Effector memory CD8-positive, alpha-beta T cell (primary cell): ENCODE data around the gene ATXN1.

Source experiments
- ATAC-seq: fragments of 150-1000 bp; cut with Tn5 transposase; replicated peaks from 2 replicates; pipeline ENCODE4 v1.10.0; 2021; ENCODE audit warnings: mild to moderate bottlenecking, moderate library complexity
- DNase-seq, 3 experiments: peaks; one replicate each; pipeline ENCODE4 v3.0.0; 2021
- H3K27ac Mint-ChIP-seq, 2 donors: one replicate each; pipeline ENCODE4 v1.8.0; 2022; ENCODE audit warnings: mild to moderate bottlenecking in 2 of 2, mixed read lengths in 2 of 2, moderate library complexity in 2 of 2
- H3K27me3 Mint-ChIP-seq, 2 donors: one replicate each; pipeline ENCODE4 v1.8.0; 2022; ENCODE audit warnings: mixed read lengths in 2 of 2
- H3K36me3 Mint-ChIP-seq: one replicate; pipeline ENCODE4 v1.8.0; 2022; ENCODE audit warnings: mild to moderate bottlenecking, moderate library complexity, mixed read lengths; ENCODE audit not compliant: insufficient read depth
- H3K4me1 Mint-ChIP-seq, 2 donors: one replicate each; pipeline ENCODE4 v1.8.0; 2022; ENCODE audit warnings: low read depth in 2 of 2, mixed read lengths in 2 of 2
- H3K4me3 Mint-ChIP-seq, 2 donors: one replicate each; pipeline ENCODE4 v1.8.0; 2022; ENCODE audit warnings: mild to moderate bottlenecking in 2 of 2, mixed read lengths in 2 of 2, moderate library complexity in 2 of 2
- H3K9me3 Mint-ChIP-seq, 2 donors: one replicate each; pipeline ENCODE4 v1.8.0; 2022; ENCODE audit warnings: mixed read lengths in 2 of 2

ATXN1 gene

DNA sequence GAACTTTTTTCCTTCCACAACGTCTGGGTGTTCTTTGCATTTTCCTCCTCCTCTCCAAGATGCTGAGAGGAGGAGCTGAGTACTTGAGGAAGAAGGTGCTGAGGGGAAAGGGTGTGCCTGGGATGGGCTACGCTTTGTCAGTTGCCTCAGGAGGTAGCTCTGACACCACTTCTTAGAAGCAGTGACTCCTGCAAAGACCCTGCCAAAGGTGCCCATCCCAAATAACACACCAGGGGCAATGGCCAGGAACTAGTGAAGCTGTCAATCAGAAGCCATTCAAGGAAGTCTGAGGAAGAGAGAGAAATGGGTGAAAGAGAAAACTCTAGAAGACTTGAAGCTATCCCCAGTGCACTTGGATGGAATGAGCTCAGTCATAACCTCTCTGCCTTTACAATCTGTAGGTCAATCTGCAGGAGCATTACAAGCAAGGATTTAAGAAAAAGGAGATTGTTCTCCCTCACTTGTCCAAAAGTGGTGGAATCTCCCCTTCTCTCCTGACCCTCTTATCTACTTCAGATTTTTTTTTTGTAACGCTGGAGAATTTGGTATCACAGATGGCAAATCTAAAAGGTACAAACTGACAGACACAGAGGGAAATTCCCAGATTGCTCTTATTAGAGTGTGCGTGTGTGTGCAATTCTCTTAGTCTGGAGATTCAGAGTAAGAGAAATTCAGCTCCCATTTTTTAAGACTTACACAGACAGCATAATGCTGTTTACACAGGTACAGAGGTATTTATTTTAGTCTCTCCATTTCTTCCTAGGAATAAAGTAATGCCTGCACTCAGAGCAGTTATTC lies 280.3 kb downstream of the ATXN1 start:
- Mint-ChIP-seq H3K4me1 (peaks cover 38 to 72% of the 10 kb centered on the region in 2 donors), H3K4me3 (peak overlapping the region; percentile 26 to 50), H3K27ac (peak overlapping the region; percentile 80 to 98), H3K27me3 (no peaks in the 10 kb centered on the region), H3K9me3 (no peaks in the 10 kb centered on the region), H3K36me3 (peaks cover 31% of the 10 kb centered on the region)
- no peak for DNase-seq
- peak; percentile 14 for ATAC-seq

DNA sequence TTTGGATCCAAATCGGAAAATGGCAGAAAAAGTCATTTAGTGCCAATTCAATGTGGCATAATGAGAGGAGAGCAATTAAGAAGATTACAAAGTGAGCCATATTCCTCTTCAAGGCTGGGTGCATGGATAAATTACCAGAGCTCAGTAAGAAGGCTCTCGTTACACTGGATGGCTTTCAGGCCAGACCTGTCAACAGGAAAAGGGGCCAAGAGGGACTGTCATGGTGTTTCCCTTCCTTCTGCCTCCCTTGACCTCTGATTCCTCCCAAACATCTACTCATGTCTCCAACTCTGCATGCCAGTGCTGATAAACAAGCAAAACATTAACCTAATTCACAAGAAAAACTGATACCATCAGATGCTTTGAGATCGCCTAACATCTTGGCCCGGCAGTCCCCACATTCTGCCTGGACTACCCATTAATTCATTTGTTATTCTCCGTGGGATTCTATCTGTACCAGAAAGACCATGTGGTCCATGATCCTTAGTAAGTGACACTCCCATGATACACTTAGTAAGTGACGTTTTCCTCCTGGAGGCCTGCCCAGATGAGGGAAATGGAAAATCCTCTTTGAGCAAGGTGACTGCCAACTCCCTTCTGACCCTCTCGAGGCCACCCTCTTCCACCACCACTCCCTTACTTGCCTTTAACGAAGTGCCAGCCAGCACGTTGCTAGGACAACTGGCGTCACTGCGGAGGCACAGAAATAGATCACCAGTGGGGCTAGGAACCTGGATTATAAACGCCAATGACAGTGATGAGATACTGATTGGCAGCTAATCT lies 283.7 kb downstream of the ATXN1 start:
- H3K27ac Mint-ChIP-seq, result peak overlapping the region; percentile 16 to 53
- ATAC-seq (no peak), DNase-seq (no peak)
- H3K4me1 Mint-ChIP-seq, result peaks cover 37 to 58% of the 10 kb centered on the region in 2 donors
- H3K27me3 Mint-ChIP-seq, result no peaks in the 10 kb centered on the region
- H3K4me3 Mint-ChIP-seq, result no peak overlapping the region
- H3K36me3 Mint-ChIP-seq, result peaks cover 12% of the 10 kb centered on the region
- H3K9me3 Mint-ChIP-seq, result no peaks in the 10 kb centered on the region

DNA sequence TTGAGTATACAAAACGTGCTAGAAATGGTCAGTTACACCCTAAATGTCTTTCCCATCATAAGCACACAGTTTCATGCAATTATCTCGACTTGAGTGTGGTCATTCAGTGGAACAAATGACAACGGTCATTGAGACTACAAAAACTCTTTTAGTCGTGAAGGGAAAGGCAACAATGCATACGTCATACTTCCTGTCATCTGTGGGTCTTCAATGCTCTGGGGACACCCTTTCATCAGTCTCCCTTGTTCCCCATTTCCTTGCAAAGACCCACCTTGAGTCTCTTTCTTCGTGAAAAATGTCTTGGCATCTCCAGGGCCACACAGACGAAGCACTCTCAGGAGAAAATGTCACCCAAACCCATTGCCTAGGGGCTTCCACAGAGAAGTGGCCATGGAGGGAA lies 284.4 kb downstream of the ATXN1 start:
- DNase-seq, result no peak
- Mint-ChIP-seq H3K4me1 (peaks cover 36 to 58% of the 10 kb centered on the region in 2 donors), H3K27ac (peak overlapping the region; percentile 16 to 53), H3K27me3 (no peaks in the 10 kb centered on the region), H3K36me3 (peaks cover 11% of the 10 kb centered on the region), H3K9me3 (no peaks in the 10 kb centered on the region), H3K4me3 (no peak overlapping the region)
- ATAC-seq, result no peak

DNA sequence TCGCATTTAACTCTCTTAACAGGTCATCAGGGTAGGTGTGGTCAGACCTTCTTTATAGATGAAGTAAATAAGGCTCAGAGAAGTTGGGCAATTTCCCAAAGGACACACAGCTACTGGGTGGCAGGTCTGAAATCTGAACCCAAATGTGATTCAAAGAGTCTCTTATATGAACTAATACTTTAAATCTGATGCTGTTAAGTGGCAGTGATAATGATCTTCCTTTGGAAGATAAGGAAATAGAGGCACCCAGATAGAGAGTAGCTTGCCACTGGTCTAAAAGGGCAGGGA lies 285.8 kb downstream of the ATXN1 start:
- H3K36me3 Mint-ChIP-seq, result peaks cover 3% of the 10 kb centered on the region
- ATAC-seq, result no peak
- no peaks in the 10 kb centered on the region for H3K27me3 Mint-ChIP-seq
- H3K9me3 Mint-ChIP-seq, result no peaks in the 10 kb centered on the region
- no peak for DNase-seq
- peak overlapping the region in 1 of 2 donors; percentile 85 for H3K27ac Mint-ChIP-seq
- H3K4me3 Mint-ChIP-seq, result no peak overlapping the region
- H3K4me1 Mint-ChIP-seq, result peaks cover 32 to 58% of the 10 kb centered on the region in 2 donors

DNA sequence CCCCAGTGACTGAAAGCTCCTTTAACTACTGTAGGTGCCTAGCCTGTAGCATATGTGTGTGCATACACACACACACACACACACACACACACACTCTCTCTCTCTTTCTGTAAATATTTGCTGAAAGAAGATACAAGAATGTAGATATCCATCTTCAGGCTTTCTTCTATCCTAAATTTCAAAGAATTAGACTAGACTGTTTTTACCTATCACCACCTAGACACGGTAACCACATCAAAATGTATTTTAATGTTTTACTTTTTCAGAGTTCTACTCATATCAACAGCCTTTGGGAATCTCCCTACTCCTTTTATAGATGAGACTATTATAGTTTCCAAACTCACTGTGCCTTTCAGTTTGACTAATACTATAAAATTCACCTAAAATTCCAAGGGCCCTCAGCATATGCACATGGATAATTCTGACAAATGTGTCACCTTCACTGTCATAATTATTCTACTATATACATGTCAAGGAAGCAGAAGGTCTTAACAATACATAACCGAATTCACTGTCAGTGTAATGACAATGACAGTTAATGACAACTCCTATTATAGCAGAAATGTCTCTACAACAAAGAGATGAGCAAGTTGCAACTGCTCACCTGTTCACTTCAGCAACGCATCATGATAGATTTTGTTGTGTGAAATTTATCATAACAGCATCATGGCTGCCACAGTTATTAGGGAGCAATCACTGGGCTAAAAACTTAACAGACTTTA lies 286.3 kb downstream of the ATXN1 start:
- Mint-ChIP-seq H3K27ac (peak overlapping the region; percentile 75 to 85), H3K4me3 (peak overlapping the region in 1 of 2 donors; percentile 44), H3K36me3 (peaks cover 7% of the 10 kb centered on the region), H3K4me1 (peaks cover 30 to 55% of the 10 kb centered on the region in 2 donors), H3K27me3 (no peaks in the 10 kb centered on the region), H3K9me3 (no peaks in the 10 kb centered on the region)
- peak; percentile 37 for ATAC-seq
- no peak for DNase-seq

DNA sequence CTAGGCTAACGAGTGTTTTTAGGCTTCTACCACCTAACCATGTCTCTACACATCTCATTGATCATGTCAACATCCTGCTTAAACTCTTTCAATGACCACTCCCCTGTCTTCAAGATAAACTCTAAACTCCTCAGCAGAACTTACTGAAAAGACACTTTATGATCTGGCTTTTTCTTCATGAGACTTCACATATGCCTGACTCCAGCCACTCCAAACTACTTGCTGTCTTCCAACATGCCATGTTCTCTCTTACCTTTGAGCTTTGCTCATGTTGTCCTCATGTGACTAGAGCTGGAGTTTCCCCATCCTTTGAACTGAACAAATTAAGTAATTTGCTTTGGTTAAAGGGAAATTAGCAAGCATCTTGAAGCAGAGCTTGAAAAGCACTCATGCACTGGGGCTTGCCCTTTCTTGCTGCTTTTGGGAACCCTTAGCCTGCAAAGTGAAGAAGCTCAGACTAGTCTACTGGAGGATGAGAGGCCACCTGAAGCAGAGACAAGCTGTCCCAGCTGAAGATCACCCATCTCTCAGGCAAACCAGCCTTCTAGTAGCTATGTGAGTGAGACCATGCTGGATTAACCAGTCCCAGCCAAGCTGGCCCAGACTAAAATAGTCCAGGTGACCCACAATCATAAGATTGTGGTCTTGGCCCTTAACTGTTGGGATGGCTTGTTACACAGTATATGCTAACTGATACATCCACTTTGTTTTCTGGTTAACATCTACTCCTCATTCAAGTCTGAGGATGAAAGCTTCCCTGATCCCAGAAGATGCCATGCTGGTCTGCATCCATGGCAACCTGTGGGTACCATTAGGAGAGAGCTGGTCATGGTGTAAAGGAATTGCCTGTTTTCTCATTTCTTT lies 287.1 kb downstream of the ATXN1 start:
- H3K27ac Mint-ChIP-seq, result peak overlapping the region; percentile 75 to 85
- DNase-seq (no peak), ATAC-seq (peak; percentile 36)
- no peaks in the 10 kb centered on the region for H3K9me3 Mint-ChIP-seq
- peak overlapping the region in 1 of 2 donors; percentile 70 for H3K4me3 Mint-ChIP-seq
- peaks cover 7% of the 10 kb centered on the region for H3K36me3 Mint-ChIP-seq
- H3K27me3 Mint-ChIP-seq, result no peaks in the 10 kb centered on the region
- peaks cover 33 to 59% of the 10 kb centered on the region in 2 donors for H3K4me1 Mint-ChIP-seq

DNA sequence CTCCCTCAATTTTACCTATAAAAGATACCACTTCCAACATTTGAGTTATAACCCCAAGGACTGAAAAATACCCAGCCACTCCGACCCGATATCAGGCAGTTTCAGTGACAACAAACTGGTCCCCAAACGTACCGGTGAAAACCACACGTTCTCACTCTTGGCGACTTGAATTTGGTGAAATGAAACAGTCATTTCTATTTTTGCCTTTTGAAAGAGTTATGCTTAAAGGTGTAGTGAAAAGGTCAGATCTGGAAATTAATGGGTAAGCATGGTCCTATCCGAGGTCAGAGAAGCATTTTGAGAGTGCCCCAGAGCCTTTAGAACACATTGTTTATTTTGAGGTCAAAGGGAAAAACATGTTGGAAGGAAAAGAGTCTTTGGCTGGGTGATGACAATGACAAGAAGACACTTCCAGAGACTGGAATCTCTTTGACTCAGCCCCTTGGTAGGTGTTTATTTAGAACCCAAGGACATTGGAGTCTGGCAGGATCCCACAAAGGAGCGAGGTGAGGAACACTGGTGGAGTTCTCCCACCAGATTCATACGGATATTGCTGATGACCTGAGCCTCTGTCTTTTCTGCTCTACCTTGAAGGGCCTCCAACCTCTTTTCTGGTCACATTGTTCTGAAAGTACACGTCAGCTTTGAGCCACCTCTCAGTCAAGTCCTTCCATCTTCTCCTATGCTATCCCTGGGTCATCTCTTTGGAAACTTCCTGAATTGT lies 287.9 kb downstream of the ATXN1 start:
- ATAC-seq (peak; percentile 45), DNase-seq (peak in 1 of 3 experiments; percentile 22)
- Mint-ChIP-seq H3K27me3 (no peaks in the 10 kb centered on the region), H3K9me3 (no peaks in the 10 kb centered on the region), H3K4me3 (peak overlapping the region; percentile 22 to 70), H3K27ac (peak overlapping the region; percentile 49 to 85), H3K4me1 (peaks cover 36 to 62% of the 10 kb centered on the region in 2 donors), H3K36me3 (peaks cover 4% of the 10 kb centered on the region)

DNA sequence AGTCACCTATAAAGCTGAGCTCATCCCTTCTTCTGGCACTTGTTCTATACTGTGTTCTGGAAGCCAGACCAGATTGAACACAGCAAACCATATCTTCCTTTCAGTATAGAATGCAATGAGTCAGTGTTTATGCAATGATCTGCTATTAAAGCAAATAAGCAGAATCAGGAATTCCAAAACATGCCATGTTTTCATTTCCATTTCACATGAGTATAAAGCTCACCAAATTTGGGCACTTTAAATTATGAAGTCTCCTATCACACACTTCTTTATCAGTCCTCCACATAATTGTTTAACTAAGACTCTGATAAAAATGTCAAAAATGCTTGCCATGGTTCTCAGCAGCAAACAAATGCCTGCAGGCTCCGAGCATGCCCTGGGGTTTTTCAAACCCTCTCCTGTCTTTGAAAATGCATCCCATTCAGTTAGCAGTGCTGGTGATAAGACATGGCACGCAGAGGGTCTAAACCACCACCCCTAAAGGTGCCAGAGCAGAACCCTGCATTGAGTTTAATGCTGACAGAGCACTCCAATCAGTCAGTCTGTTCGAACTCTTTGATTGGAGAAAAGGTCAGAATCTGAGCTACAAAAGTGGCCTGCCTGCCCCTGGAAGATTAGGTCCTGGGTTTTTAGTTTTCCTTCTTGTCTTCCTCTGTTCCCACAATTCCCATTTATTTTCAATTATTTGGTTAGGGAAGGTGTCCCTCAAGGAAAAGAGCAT lies 288.8 kb downstream of the ATXN1 start:
- H3K36me3 Mint-ChIP-seq, result peaks cover 4% of the 10 kb centered on the region
- H3K4me3 Mint-ChIP-seq, result peak overlapping the region; percentile 22 to 70
- ATAC-seq, result no peak
- peak overlapping the region; percentile 49 to 85 for H3K27ac Mint-ChIP-seq
- peaks cover 37 to 62% of the 10 kb centered on the region in 2 donors for H3K4me1 Mint-ChIP-seq
- no peak for DNase-seq
- no peaks in the 10 kb centered on the region for H3K27me3 Mint-ChIP-seq
- no peaks in the 10 kb centered on the region for H3K9me3 Mint-ChIP-seq

DNA sequence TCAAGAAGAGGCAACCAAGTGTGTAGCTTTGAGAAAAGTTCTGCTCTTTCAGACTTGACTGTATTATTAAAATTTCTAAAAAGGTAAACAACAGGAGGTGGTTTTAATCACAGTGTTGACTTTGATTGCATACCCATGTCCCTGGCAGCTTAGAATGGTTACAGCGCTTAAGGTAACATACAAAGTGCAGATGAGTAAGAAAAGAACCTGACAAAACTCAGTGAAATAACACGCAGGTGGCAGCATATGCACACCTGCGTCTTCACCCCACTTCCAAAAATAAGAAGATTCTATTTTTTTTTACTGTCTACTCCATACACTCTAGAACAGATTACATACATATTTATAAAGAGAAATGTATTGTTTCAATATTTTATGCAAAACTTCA lies 289.4 kb downstream of the ATXN1 start:
- peak overlapping the region in 1 of 2 donors; percentile 70 for H3K4me3 Mint-ChIP-seq
- no peak for ATAC-seq

DNA sequence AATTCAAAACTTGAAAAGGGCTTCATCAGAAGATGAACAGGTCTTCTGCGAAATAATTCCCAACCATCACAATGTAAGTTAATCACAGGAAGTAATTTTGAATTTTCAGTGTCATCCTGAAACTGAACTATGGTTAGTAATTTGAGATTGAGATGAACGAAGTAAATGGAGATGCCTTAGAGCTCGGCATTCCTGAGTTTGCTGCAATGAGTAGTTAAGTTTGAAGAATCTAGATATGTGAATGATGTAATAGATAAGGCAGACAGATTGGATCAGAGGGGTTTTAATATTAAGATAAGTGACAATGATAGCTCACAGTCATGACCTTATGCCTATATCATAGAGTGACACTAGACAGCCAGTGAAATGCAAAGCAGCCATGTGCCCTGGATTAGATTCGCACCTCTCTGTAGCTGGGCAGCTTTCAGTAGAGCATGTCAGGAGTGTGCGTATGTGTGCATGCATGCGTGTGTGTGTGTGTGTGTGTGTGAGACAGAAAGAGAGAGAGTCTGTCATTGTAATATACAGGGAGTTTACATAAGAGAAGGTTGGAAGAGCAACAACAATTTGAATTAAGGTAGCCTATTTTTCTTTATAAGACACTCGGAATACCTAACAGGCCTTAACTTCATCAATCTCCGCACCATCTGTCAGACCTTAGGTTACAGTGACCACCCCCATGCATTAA lies 289.9 kb downstream of the ATXN1 start:
- H3K9me3 Mint-ChIP-seq, result no peaks in the 10 kb centered on the region
- H3K36me3 Mint-ChIP-seq, result peaks cover 4% of the 10 kb centered on the region
- ATAC-seq (peak; percentile 66), DNase-seq (peak in 1 of 3 experiments; percentile 23)
- H3K4me3 Mint-ChIP-seq, result peak overlapping the region in 1 of 2 donors; percentile 70
- peaks cover 33 to 54% of the 10 kb centered on the region in 2 donors for H3K4me1 Mint-ChIP-seq
- peak overlapping the region; percentile 49 to 85 for H3K27ac Mint-ChIP-seq
- H3K27me3 Mint-ChIP-seq, result no peaks in the 10 kb centered on the region

More for the DNA sequence above, 289.4 kb downstream of the ATXN1 start:
- no peak for DNase-seq
- H3K9me3 Mint-ChIP-seq, result no peaks in the 10 kb centered on the region
- H3K27me3 Mint-ChIP-seq, result no peaks in the 10 kb centered on the region
- H3K36me3 Mint-ChIP-seq, result peaks cover 4% of the 10 kb centered on the region
- peaks cover 34 to 60% of the 10 kb centered on the region in 2 donors for H3K4me1 Mint-ChIP-seq
- H3K27ac Mint-ChIP-seq, result peak overlapping the region; percentile 49 to 85

DNA sequence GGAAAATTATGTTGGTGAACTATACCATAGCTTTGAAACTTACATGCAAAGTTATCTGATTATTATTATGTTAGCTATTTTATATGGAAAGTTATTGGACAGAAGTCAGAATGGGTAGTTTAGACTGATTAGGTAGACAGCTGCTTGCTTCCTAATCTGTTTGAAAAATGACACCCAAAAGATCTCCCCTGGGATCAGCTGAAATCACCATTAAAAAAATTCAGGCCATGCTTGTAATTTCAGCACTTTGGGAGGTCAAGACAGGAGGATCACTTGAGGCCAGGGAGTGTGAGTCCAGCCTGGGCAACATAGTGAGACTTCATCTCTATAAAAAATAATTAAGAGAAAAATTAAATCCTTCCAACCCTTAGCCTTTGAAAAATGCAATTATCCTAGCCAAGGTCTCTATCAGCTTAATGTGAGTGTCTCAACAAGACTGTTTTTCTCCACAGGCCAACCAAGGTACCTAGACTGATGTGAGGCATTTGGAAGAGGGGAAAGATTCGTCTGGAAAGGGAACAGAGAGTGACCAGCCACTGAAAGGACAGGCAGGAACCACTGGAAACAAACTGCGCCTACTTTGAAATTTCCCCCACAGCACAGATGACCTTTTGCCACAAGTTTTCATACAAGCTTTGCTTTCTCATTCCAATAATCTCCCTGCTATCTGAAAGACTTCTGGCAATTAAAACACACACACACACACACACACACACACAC lies 290.6 kb downstream of the ATXN1 start:
- H3K27me3 Mint-ChIP-seq, result no peaks in the 10 kb centered on the region
- H3K4me1 Mint-ChIP-seq, result peaks cover 33 to 54% of the 10 kb centered on the region in 2 donors
- H3K4me3 Mint-ChIP-seq, result no peak overlapping the region
- no peak for DNase-seq
- H3K9me3 Mint-ChIP-seq, result no peaks in the 10 kb centered on the region
- peak overlapping the region; percentile 49 to 85 for H3K27ac Mint-ChIP-seq
- ATAC-seq, result no peak
- peaks cover 6% of the 10 kb centered on the region for H3K36me3 Mint-ChIP-seq
